Femur (tissue), 1 donor: ENCODE data around the gene CYSTM1.

Experiments
- DNase-seq: peaks from one replicate; pipeline ENCODE4 v3.0.0-alpha.2; 2017

The CYSTM1 gene

DNA sequence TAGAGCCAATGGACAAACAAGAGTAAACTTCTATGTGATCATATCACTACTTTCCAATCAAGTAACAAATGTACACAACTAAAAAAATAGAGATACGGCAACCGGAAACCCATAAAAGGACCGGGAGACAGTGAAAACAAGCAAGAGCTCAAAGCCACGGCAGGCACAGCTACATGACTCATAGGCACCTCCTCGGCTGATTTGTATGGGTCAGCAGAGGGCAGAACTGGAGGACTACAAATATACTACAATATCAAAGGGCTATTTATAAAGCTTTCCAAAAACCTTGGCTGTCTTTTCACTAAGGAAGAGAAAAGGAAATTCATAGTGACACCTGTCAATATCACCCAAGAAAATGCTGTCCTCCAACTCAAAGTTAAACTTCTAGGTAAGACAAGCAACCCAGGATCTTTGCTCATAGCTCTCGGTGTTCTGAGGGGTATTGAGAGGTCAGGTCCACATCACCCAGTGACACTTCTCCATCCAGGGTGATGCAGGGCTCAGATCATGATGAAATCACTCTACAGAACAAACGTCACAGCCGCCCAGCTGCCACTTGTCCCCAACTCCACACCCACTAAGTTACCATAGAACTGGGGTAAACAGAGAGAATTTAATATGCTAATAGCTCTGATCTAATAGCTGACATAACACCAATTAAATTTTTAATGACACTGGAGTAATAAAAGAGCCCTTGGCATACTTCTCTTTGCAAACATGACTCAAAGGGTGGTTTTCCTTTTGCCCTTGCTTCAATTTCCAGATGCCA, 86.6 kb downstream of the CYSTM1 start:
- no peak for DNase-seq

DNA sequence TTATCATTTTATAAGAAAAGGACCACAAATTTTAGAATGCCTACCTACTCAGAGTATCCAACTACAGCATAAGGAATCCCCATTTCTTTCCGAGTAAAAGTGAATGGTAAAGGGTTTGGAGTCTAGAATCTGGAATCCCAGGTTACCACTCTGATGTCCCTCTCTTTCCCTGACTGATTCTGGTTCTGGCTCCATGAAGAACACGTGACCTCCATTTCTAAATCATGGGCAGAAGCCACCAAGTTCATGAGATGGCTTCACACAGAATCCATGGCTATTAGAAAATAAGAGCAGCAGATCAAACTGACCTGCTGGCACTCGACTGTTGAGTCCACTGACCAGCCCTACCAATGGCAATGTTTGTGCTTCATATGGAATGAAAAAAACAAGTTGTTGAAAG, 87.2 kb downstream of the CYSTM1 start:
- DNase-seq: no peak

DNA sequence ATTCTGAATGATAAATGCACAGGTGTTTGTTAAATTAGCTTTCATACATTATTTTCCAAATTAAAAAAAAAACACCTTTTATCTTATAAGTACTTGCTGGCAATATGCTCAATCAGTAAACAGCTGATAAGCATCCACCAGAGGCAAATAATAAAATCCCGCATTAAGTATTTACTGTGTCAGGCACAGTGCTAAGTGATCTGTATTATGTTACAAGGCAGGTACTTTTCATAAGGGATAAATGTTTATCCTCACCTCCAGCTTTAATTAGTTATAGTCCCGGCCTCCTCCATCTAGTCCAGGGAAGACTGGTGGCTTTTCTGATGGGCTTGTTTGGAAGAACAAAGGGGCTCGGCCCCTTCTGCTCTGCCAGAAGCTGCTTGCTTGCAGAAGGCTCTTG, 87.9 kb downstream of the CYSTM1 start:
- no peak for DNase-seq

DNA sequence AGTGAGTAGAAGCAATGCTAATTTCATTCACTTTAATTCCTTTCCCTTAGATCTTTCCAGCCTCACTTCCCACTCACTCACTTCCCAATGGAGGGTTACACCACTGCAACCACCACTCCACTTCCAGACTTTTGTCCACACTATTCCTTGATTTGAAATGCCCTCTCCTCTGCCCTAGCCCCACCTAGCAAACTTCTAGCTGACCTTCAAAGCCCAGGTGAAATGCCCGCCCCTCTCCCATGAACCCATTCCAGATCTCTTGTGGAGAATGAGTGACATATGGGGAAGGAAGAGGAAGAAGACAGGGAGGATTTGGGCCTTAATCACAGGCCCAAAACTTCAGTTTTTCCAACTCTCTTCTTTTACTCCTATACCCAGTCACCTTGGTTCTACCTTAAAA, 90.9 kb downstream of the CYSTM1 start:
- no peak for DNase-seq

DNA sequence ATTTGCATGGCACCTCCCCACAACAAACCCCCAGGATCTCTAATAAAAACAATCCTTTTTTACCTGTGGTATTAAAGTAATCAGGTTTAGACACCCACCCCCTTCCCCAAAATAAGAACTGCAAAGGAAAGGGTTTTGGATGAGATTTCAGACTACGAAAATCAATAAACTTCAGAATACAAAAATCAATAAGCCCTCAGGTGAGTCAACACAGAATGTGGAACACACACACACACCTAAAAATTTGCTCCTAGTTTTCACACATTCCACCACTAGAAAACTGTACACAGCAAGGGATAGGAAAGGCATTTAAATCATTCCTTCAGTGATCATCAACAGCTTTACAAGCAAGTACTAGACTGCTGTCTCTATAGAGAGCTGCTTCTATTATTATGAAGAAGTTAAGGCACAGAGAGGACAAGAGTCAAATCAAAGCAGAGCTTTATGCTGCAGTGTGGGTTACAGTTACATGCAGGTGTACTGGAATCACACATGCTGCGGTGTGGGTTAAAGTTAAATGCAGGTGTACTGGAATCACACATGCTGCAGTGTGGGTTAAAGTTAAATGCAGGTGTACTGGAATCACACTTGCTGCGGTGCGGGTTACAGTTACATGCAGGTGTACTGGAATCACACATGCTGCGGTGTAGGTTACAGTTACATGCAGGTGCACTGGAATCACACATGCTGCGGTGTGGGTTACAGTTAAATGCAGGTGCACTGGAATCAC, 91.6 kb downstream of the CYSTM1 start:
- no peak for DNase-seq

DNA sequence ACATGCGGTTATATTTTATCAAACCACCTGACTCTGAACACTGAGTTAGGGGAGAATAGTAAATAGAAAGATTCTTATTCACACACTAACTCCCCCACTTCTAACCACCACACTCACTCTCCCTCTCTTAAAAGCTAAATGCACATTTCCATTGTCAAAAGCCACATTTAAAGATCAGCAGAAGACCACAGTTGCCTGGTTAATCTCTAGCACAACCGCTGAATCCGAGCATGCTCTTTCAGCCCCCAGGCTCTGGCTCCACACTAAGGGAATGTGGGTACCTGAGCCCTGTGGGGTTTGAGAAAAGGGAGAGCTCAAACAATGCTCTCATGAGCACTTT, 92.2 kb downstream of the CYSTM1 start:
- no peak for DNase-seq

DNA sequence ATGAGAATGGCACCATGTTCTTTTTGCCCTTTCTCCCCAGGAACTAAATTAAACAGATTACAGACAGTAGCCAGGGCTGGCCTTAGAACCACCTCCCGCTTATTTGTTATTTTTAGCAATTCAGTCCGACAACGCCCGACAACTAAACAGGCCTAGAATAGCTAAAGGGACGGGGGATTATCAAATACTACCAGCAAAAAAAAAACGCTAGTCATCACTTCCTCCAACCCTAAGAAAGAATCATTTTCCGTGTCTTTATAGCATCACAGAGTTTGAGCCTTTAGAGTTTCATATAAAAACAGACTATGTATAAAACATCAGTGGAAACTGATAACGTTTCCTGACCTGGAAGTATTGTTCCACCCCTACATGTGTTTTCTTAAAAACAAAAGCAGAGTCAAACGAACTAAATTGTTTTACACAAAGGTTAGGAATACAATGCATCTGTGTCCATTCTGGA, 92.6 kb downstream of the CYSTM1 start:
- no peak for DNase-seq

DNA sequence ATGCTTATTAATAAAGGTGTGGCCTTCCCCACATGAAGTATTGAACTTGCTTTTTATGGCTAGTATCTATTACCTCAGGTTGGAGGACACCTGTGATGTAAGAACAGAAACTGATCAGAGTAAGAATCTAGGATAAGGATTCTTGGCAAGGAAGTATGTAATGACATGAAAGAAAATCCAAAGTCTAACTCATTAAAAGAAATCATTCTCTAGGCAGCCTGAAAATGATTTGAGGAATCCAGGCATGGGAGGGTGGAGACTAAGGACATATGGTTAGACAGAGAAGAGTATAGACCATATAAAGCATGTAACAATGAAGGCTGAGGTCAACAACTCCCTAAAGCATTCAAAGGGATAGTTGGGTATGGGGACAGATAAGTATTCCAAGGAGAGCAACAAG, 95.0 kb downstream of the CYSTM1 start:
- DNase-seq: no peak

DNA sequence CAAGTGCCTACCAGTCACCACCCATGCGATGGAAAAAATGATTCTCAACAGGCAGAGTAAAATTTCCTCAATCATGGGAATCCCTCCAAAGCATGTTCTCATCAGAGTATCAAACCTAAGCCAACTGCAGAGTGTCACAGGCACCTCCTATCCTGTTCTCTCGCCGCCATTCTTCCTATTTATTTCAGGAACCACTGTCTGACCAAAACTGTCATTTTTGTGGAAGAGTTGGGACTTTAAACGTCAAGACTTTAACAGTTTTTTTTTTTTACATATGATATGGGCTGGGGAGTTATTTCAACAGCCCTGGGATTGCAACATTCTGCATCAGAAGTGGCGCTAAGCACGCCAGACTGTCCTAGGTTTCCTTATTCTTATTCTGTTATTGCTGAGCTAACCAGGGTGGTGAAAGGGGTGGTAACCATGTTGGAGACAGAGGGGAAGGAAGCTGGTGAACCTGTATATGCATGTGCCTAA, 98.5 kb downstream of the CYSTM1 start:
- DNase-seq: no peak

DNA sequence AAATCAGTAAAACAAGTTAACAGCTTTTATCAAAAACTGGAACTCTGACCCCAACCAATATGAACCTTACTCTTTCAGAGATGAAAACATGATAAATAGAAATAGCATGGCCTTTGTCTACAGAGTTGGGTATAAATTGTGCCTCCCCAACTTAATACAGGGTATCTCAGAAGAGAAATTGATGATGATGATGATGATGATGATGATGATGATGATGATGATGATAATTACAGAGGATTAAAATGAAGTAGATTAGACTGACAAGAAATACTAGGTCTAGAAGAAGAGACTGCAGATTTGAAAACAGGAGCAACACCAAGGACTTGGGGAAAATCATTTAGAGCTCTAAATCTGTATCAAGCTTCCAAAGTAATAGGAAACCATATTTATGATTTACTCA, 100.8 kb downstream of the CYSTM1 start:
- no peak for DNase-seq

DNA sequence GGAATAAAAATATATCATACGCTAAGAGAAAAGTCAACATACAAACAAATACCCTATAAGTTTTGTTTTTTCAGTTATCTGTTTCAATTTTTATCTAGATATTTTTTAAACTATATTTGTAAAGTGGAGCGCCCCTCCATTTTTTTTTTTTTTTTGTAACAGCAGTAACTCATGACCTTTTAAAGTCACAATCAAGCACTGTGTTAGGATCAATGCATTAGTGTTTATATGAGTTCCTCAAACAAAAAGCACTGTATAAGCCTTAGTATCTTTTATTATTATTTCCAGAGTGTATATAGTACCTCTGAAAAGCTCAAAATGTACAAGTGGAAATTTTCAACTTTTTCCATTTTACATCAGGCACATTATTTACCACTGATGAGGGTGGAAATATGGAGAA, 107.3 kb downstream of the CYSTM1 start:
- DNase-seq: no peak

DNA sequence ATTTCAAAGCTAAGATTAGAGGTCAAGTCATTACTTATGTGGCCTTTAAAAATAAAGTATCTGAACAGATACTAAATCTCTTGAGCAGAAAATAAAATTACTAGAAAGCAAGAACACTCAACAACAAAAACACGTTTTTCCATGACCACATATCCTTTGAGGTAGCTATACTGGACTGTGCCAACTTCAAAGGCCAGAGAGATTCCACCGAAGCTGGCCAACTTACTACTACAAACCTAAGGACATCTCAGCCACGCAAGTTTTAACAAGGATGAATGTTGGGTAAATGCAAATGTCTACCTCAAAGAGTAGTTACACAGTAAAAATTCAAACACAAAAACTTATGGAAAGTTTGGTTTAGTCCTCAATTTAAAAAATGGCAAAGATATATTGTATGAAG, 109.0 kb downstream of the CYSTM1 start:
- DNase-seq: no peak

DNA sequence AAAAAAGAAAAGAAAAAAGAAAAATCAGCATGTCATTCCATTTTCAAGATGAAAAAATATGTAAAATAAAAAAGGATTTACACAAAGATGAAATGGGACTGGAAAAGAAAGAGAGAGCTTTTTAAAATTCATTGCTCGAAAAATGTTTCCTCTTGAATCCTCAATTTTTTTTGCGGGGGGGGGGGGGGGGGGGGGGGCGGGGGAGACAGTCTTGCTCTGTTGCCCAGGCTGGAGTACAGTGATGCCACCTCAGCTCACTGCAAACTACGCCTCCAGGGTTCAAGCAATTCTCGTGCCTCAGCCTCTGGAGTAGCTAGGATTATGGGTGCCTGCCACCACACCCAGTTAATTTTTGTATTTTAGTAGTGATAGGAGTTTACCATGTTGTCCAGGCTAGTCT, 111.4 kb downstream of the CYSTM1 start:
- DNase-seq: no peak

DNA sequence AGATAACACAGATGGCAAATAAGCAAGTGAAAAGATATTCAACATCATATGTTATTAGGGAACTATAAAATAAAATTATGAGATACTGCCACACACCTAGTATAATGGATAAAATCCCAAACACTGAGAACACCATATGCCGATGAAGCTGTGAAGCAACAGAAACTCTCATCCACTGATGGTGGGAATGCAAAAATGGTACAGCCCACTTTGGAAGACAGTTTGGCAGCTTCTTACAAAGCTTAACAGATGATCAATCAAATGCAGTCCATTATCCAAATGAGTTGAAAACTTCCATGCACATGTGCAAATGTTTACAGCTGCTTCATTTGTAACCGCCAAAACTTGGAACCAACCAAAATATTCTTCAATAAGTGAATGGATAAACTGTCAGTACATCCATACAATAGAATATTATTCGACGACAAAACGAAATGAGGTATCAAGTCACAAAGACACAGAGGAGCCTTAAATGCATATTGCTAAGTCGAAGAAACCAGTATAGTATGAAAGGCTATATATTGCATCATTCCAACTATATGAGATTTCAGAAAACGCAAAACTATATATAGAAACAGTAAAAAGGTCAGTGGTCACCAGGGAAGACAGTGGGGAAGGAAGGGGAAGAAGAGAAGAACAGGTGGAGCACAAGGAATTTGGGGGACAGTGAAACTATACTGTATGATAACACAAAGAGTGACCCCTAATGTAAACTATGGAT, 113.0 kb downstream of the CYSTM1 start:
- no peak for DNase-seq

DNA sequence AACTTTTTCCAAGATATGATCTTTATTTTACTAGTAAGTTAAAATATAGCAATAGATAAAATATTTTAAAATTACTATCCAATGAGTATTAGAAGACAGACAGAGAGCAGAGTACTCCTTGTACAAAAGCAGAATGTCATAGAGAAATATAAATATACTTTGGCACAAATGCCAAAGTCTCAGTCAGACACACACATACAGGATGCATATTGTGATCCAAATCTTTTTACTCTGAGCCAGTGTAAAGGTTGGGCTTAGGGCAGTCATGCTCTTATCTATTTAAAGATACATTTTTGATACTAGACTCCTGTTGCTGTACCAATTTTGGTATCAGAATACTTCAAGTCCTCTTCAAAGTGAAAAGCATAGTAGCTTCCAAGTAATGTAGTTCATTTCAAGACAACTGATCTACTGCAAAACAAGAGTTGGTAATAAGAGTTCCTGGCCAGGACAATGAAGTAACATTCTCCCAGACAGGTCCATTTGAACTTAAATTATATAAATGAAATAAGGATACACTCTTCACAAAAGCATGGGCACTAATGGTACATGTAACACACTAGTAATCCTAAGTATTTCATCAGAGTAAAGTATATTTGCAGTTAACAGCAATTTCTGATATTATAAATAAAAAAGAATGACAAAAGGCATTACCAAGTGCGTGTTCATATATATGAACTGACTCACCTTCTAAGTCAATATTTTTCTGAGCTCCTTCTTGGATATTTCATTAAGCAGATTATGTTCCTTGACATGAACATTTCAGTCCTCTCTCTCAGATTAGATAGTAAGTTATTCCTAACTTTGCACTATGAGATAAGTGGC, 117.4 kb downstream of the CYSTM1 start:
- no peak for DNase-seq
